ENCODE data around the gene RPL35.
"Not testable (repeated sequence)": the region's sequence is repeated elsewhere in the genome, so short reads cannot be mapped to it uniquely, and the experiment has no call there.

Gene RPL35

DNA sequence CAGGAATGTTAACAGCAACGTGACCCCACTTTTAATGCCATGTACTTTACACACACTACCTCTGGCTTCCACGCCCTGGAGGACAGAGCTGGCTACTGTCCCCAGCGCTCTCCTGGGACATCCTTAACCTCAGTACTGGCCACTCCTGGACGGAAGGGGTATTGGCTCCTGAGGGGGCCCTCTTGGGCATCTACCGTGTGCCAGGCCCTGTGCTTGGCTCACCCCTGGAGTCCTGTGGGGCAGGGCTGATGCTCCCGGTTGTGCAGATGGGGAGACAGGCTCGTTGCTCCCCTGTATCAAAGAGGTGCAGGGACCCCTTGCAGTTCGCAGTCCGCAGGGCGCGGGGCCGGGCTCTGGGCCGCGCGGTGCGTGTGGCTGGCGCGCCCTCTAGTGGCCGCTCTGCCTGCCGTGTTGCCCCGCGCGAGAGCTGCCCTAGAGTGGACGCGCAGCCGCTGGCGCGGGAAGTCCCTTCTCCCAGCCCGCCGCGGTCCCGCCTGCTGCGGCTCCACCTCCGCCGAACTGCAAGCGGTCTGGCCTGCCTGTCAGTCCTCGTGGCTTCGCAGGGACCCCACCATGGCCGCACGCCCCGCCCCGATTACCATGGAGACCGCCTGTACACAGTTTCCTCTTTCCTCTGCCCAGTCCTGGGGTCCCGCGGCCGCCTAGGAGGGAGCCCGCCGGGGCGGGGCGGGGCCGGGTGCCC lies 8.8 kb downstream of the RPL35 start, which contains the start of gene WDR38:
Gene WDR38, plus strand, starts transcription at position 632 of the 703 bp plus-strand sequence. CDS start 72 bp downstream, outside the sequence.
- peak within 1 kb of the TSS; percentile 41 to 51 for H3K4me3 ChIP-seq
- no peaks in the 10 kb centered on the region for H3K27me3 ChIP-seq
- peaks cover 10 to 22% (median 10%) of the 10 kb centered on the region in 3 donors for H3K36me3 ChIP-seq
- TF ChIP-seq, protein P1, sequence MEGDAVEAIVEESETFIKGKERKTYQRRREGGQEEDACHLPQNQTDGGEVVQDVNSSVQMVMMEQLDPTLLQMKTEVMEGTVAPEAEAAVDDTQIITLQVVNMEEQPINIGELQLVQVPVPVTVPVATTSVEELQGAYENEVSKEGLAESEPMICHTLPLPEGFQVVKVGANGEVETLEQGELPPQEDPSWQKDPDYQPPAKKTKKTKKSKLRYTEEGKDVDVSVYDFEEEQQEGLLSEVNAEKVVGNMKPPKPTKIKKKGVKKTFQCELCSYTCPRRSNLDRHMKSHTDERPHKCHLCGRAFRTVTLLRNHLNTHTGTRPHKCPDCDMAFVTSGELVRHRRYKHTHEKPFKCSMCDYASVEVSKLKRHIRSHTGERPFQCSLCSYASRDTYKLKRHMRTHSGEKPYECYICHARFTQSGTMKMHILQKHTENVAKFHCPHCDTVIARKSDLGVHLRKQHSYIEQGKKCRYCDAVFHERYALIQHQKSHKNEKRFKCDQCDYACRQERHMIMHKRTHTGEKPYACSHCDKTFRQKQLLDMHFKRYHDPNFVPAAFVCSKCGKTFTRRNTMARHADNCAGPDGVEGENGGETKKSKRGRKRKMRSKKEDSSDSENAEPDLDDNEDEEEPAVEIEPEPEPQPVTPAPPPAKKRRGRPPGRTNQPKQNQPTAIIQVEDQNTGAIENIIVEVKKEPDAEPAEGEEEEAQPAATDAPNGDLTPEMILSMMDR (IDR thresholded peaks at IDR 0.05): peak; percentile 94 to 98
- peaks cover 0 to 20% (median 15%) of the 10 kb centered on the region in 4 donors for H3K4me1 ChIP-seq
- DNase-seq: peak; percentile 51 to 83
- intact Hi-C loops (cut with DNase I; ENCODE audit: low total_unique reads): loop anchor here (2.0 kb wide), 1 partner anchor 80 kb away; no protein-coding TSS in a partner anchor
- H3K27ac ChIP-seq: peak within 1 kb of the TSS; percentile 38 to 66
- no peaks in the 10 kb centered on the region for H3K9me3 ChIP-seq

DNA sequence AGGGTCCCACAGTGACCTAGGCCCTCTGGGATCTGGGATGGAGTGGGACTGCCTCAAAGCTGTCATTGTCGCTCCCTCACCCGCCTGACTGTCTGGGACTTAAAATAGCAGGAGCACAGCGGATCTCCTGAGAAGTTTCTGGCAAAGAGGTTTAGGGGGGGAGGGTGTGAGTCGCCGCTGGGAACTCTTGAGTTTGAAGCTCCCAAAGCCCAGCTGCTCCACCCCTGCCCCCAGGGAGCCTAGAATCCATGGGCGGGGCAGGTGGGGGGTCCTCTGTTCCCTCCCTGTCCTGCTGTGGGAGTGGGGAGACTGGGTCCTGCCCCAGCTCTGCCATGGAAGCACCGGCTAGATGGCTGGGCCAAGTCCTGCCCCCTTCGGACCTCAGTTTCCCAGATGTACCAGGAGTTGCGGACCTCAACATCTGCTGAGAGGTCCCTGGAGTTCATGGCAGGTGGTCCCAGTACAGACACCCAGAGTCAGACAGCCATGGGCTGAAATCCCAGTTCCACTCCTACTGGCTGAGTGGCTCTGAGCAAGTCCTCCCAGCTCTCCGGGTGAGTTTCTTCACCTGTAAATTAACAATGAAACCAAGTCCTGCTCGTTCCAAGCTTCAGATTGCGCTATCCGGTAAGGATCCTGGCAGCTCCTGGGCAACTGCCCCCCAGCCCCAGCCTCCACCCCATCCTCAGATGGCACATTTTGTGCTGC lies 9.5 kb downstream of the RPL35 start:
- intact Hi-C loops (cut with DNase I; ENCODE audit: low total_unique reads): loop anchor here (2.0 kb wide), 1 partner anchor 79 kb away; no protein-coding TSS in a partner anchor

DNA sequence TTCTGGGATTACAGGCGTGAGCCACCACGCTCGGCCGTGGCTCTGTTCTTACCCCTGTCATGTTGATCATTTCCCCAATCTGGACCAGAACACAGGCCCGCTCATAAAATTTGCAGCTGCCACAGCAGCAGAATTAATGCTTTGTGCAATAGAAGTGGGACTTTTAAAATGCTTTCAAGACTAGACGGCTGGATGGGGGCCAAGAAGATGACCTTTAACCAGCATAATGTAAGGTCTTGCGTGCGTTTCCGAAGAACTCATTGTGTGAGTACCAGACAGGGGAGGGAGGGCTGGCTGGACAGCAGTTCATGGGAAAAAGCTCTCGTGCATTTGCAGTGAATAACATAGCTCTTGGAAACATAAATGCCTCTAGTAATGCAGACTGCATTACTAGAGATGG lies 12.0 kb downstream of the RPL35 start:
- no peaks in the 10 kb centered on the region for H3K9me3 ChIP-seq
- H3K36me3 ChIP-seq: no peaks in the 10 kb centered on the region
- no peak overlapping the region for H3K27ac ChIP-seq
- TF ChIP-seq, protein P1 (IDR thresholded peaks at IDR 0.05): no peak
- no peak overlapping the region for H3K4me3 ChIP-seq
- intact Hi-C loops (cut with DNase I; ENCODE audit: low total_unique reads): no loop called here
- peaks cover 0 to 4% of the 10 kb centered on the region in 2 donors for H3K27me3 ChIP-seq
- H3K4me1 ChIP-seq: peaks cover 0 to 20% (median 15%) of the 10 kb centered on the region in 4 donors
- DNase-seq: no peak

More for the DNA sequence above, 9.5 kb downstream of the RPL35 start:
- Histone ChIP-seq H3K4me3 (peak overlapping the region; percentile 41 to 51), H3K4me1 (peaks cover 0 to 20% (median 15%) of the 10 kb centered on the region in 4 donors), H3K27me3 (no peaks in the 10 kb centered on the region), H3K36me3 (peaks cover 3 to 15% (median 3%) of the 10 kb centered on the region in 3 donors), H3K27ac (peak overlapping the region; percentile 38 to 66), H3K9me3 (no peaks in the 10 kb centered on the region)
- DNase-seq: no peak
- TF ChIP-seq, protein P1 (IDR thresholded peaks at IDR 0.05): no peak

DNA sequence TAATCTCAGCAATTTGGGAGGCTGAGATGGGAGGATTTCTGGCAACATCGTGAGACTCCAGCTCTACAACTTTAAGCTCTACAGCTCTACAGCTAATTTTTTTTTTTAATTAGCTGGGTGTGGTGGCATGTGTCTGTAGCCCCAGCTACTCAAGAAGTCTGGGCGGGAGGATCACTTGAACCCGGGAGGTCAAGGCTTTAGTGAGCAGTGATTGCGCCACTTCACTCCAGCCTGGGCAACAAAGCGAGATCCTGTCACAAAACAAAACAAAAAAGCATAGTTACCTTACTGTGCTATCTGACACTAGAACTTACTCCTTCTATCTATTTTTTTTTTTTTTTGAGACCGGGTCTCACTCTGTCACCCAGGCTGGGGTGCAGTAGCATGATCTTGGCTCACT lies 14.8 kb downstream of the RPL35 start:
- H3K36me3 ChIP-seq: no peaks in the 10 kb centered on the region
- no peak overlapping the region for H3K27ac ChIP-seq
- peaks cover 0 to 4% of the 10 kb centered on the region in 2 donors for H3K27me3 ChIP-seq
- peaks cover 0 to 5% (median 2%) of the 10 kb centered on the region in 4 donors for H3K4me1 ChIP-seq
- no peak overlapping the region for H3K4me3 ChIP-seq
- intact Hi-C loops (cut with DNase I; ENCODE audit: low total_unique reads): no loop called here
- H3K9me3 ChIP-seq: no peaks in the 10 kb centered on the region
- no peak for DNase-seq
- TF ChIP-seq, protein P1 (IDR thresholded peaks at IDR 0.05): no peak

DNA sequence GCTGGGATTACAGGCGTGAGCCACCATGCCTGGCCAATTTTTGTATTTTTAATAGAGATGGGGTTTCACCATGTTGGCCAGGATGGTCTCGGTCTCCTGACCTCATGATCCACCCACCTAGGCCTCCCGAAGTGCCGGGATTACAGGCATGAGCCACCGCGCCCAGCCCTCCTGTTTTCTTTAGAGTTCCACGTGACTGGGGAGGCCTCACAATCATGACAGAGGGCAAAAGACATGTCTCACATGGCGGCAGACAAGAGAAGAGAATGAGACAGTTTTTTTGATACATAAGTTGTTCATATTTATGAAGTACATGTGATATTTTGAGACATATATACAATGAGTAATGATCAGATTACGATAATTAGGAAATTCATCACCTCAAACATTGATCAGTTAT lies 15.3 kb downstream of the RPL35 start:
- intact Hi-C loops (cut with DNase I; ENCODE audit: low total_unique reads); H3K27ac ChIP-seq; H3K4me3 ChIP-seq; H3K27me3 ChIP-seq; H3K9me3 ChIP-seq; H3K36me3 ChIP-seq; DNase-seq; H3K4me1 ChIP-seq: not testable (repeated sequence)

DNA sequence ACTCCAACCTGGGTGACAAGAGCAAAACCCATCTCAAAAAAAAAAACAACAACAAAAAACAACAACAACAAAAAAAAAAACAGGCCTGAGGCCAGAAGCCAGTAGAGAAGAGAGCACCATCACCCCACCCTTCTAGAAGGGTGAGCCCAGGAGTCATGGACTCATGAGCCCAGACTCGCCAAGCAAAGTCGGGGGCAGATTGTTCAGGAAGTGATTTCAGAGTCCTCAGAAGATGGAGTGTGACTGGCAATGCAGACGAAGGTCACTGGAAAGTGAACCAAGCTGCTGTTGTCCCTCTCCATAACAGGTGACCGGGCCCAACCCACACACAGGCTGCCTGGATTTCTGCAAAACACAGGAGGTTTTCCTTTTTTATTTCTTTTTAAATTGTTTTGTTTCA lies 17.5 kb downstream of the RPL35 start:
- Histone ChIP-seq H3K27ac (no peak overlapping the region), H3K9me3 (no peaks in the 10 kb centered on the region), H3K4me3 (no peak overlapping the region), H3K4me1 (no peaks in the 10 kb centered on the region), H3K27me3 (peaks cover 0 to 12% of the 10 kb centered on the region in 2 donors), H3K36me3 (no peaks in the 10 kb centered on the region)
- DNase-seq: no peak
- intact Hi-C loops (cut with DNase I; ENCODE audit: low total_unique reads): no loop called here
- TF ChIP-seq, protein P1 (IDR thresholded peaks at IDR 0.05): no peak

Measured in tibial artery (tissue), 4 donors.